Stimulated activated effector memory CD8-positive, alpha-beta T cell treated with anti-CD3 and anti-CD28 coated beads, Interleukin-12 subunit alpha, Interleukin-12 subunit beta, amount 100 ng/mL, for 72 hours (primary cell): ENCODE results near the gene FRMD4B.

Experiments
- ATAC-seq: fragments of 150-1000 bp; cut with Tn5 transposase; 2 replicates; pipeline ENCODE4 v1.10.0; 2021
- DNase-seq, 2 donors: peaks; one replicate each; pipeline ENCODE4 v3.0.0; 2021 to 2022; ENCODE audit warnings: low spot score in 2 of 2
- H3K27ac Mint-ChIP-seq: one replicate; pipeline ENCODE4 v1.8.0; 2022; ENCODE audit warnings: mild to moderate bottlenecking, mixed read lengths
- H3K36me3 Mint-ChIP-seq: one replicate; pipeline ENCODE4 v1.8.0; 2022; ENCODE audit warnings: mild to moderate bottlenecking, mixed read lengths
- H3K4me1 Mint-ChIP-seq: one replicate; pipeline ENCODE4 v1.8.0; 2022; ENCODE audit warnings: mixed read lengths
- H3K4me3 Mint-ChIP-seq: one replicate; pipeline ENCODE4 v1.8.0; 2022; ENCODE audit warnings: mild to moderate bottlenecking, mixed read lengths
- H3K9me3 Mint-ChIP-seq: one replicate; pipeline ENCODE4 v1.8.0; 2022; ENCODE audit warnings: mixed read lengths

The FRMD4B gene

GRCh38 chr3:69194431-69195165, 191.3 kb downstream of the FRMD4B start:
- peaks cover 100% of the 10 kb centered on the region for H3K36me3 Mint-ChIP-seq

GRCh38 chr3:69193749-69194148, 192.1 kb downstream of the FRMD4B start:
- H3K27ac Mint-ChIP-seq, result no peak overlapping the region
- peak overlapping the region; percentile 10 for H3K4me3 Mint-ChIP-seq
- peaks cover 100% of the 10 kb centered on the region for H3K36me3 Mint-ChIP-seq

More at GRCh38 chr3:69194431-69195165, 191.3 kb downstream of the FRMD4B start:
- ATAC-seq (no peak), DNase-seq (no peak)
- Mint-ChIP-seq H3K9me3 (no peaks in the 10 kb centered on the region), H3K27ac (peak overlapping the region; percentile 20), H3K4me3 (peak overlapping the region; percentile 7), H3K4me1 (peaks cover 29% of the 10 kb centered on the region)

GRCh38 chr3:69191516-69191915, 194.4 kb downstream of the FRMD4B start:
- Mint-ChIP-seq H3K36me3 (peaks cover 100% of the 10 kb centered on the region), H3K4me1 (peaks cover 18% of the 10 kb centered on the region), H3K9me3 (no peaks in the 10 kb centered on the region), H3K27ac (no peak overlapping the region), H3K4me3 (no peak overlapping the region)
- DNase-seq, result no peak
- no peak for ATAC-seq

More at GRCh38 chr3:69193749-69194148, 192.1 kb downstream of the FRMD4B start:
- Mint-ChIP-seq H3K4me1 (peaks cover 29% of the 10 kb centered on the region), H3K9me3 (no peaks in the 10 kb centered on the region)
- ATAC-seq (no peak), DNase-seq (no peak)

GRCh38 chr3:69189487-69189886, 196.4 kb downstream of the FRMD4B start:
- DNase-seq, result no peak
- Mint-ChIP-seq H3K27ac (no peak overlapping the region), H3K36me3 (peaks cover 100% of the 10 kb centered on the region), H3K9me3 (no peaks in the 10 kb centered on the region), H3K4me1 (peaks cover 8% of the 10 kb centered on the region), H3K4me3 (no peak overlapping the region)
- peak; percentile 55 for ATAC-seq

- H3K4me1 Mint-ChIP-seq, result peaks cover 10% of the 10 kb centered on the region
- H3K9me3 Mint-ChIP-seq, result no peaks in the 10 kb centered on the region
- no peak overlapping the region for H3K27ac Mint-ChIP-seq
- ATAC-seq (no peak), DNase-seq (no peak)
- no peak overlapping the region for H3K4me3 Mint-ChIP-seq
- peaks cover 100% of the 10 kb centered on the region for H3K36me3 Mint-ChIP-seq
Measured at GRCh38 chr3:69186575-69187093, 199.3 kb downstream of the FRMD4B start.

- Mint-ChIP-seq H3K9me3 (no peaks in the 10 kb centered on the region), H3K4me3 (no peak overlapping the region), H3K4me1 (peaks cover 42% of the 10 kb centered on the region), H3K27ac (peak overlapping the region; percentile 13), H3K36me3 (peaks cover 100% of the 10 kb centered on the region)
- DNase-seq (no peak), ATAC-seq (peak; percentile 68)
Measured at GRCh38 chr3:69182588-69183316, 203.1 kb downstream of the FRMD4B start.

- Mint-ChIP-seq H3K36me3 (peaks cover 100% of the 10 kb centered on the region), H3K4me1 (peaks cover 45% of the 10 kb centered on the region), H3K9me3 (no peaks in the 10 kb centered on the region), H3K27ac (peak overlapping the region; percentile 9), H3K4me3 (no peak overlapping the region)
- ATAC-seq, result no peak
- no peak for DNase-seq
Measured at GRCh38 chr3:69181592-69182211, 204.2 kb downstream of the FRMD4B start.

GRCh38 chr3:69180869-69181591, 204.9 kb downstream of the FRMD4B start:
- Mint-ChIP-seq H3K4me1 (peaks cover 50% of the 10 kb centered on the region), H3K9me3 (no peaks in the 10 kb centered on the region), H3K27ac (peak overlapping the region; percentile 9), H3K36me3 (peaks cover 100% of the 10 kb centered on the region), H3K4me3 (no peak overlapping the region)
- DNase-seq (no peak), ATAC-seq (no peak)

- Mint-ChIP-seq H3K36me3 (peaks cover 100% of the 10 kb centered on the region), H3K27ac (peak overlapping the region; percentile 83), H3K4me1 (peaks cover 61% of the 10 kb centered on the region), H3K9me3 (no peaks in the 10 kb centered on the region), H3K4me3 (peak overlapping the region; percentile 6)
- DNase-seq (no peak), ATAC-seq (no peak)
Measured at GRCh38 chr3:69179740-69180372, 206.0 kb downstream of the FRMD4B start.

- Mint-ChIP-seq H3K9me3 (no peaks in the 10 kb centered on the region), H3K4me3 (peak overlapping the region; percentile 6), H3K36me3 (peaks cover 100% of the 10 kb centered on the region), H3K27ac (peak overlapping the region; percentile 83), H3K4me1 (peaks cover 61% of the 10 kb centered on the region)
- ATAC-seq (peak; percentile 70), DNase-seq (peak in 1 of 2 donors; percentile 38)
Measured at GRCh38 chr3:69178838-69179739, 206.8 kb downstream of the FRMD4B start.

GRCh38 chr3:69178082-69178481, 207.8 kb downstream of the FRMD4B start:
- peaks cover 100% of the 10 kb centered on the region for H3K36me3 Mint-ChIP-seq
- no peak for DNase-seq
- H3K27ac Mint-ChIP-seq, result peak overlapping the region; percentile 81
- peak; percentile 63 for ATAC-seq
- H3K4me3 Mint-ChIP-seq, result no peak overlapping the region
- H3K4me1 Mint-ChIP-seq, result peaks cover 61% of the 10 kb centered on the region
- no peaks in the 10 kb centered on the region for H3K9me3 Mint-ChIP-seq

GRCh38 chr3:69174871-69175737, 210.8 kb downstream of the FRMD4B start:
- peak; percentile 40 for ATAC-seq
- H3K9me3 Mint-ChIP-seq, result no peaks in the 10 kb centered on the region
- peak overlapping the region; percentile 41 for H3K27ac Mint-ChIP-seq
- DNase-seq, result no peak
- H3K4me3 Mint-ChIP-seq, result no peak overlapping the region
- H3K36me3 Mint-ChIP-seq, result peaks cover 100% of the 10 kb centered on the region
- H3K4me1 Mint-ChIP-seq, result peaks cover 38% of the 10 kb centered on the region

- no peak overlapping the region for H3K27ac Mint-ChIP-seq
- H3K36me3 Mint-ChIP-seq, result peaks cover 100% of the 10 kb centered on the region
- DNase-seq (no peak), ATAC-seq (no peak)
- no peaks in the 10 kb centered on the region for H3K9me3 Mint-ChIP-seq
- no peak overlapping the region for H3K4me3 Mint-ChIP-seq
- peaks cover 34% of the 10 kb centered on the region for H3K4me1 Mint-ChIP-seq
Measured at GRCh38 chr3:69174445-69174844, 211.4 kb downstream of the FRMD4B start.
